Measurements from ENCODE around the gene MYO18A.

DNA sequence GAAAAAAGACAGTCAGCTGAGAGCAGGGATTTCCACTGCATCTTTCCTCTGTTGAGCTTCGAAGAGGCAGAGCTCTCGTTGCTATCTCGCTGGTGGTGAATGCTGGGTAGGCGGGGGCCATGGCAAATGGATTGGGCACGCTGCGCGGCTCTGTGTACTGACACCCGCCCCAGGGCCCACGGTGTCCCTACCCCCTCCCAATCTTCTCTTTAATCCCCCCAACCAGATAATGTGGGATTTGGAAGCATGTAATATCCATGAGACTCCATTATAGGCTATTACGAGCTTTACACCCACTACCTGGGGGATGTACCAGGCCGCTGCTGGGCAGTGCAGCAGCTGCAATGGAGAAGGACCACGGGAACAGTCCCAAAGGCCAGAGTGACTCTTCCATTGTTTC, 129.0 kb downstream of the MYO18A start:
- TF ChIP-seq FOXP2 (optimal IDR thresholded peaks at IDR 0.05; ENCODE audit: borderline replicate concordance, extremely low read depth, extremely low read length, insufficient read depth) (no peak), POLR2AphosphoS5 (IDR thresholded peaks at IDR 0.05; ENCODE audit: low read depth, low read length) (no peak), TAF1 (IDR thresholded peaks at IDR 0.05; ENCODE audit: borderline replicate concordance, insufficient read depth, low read length) (no peak), SIN3A (IDR thresholded peaks at IDR 0.05; ENCODE audit: borderline replicate concordance, insufficient read depth, low read length) (no peak)
- TF ChIP-seq, protein P1, sequence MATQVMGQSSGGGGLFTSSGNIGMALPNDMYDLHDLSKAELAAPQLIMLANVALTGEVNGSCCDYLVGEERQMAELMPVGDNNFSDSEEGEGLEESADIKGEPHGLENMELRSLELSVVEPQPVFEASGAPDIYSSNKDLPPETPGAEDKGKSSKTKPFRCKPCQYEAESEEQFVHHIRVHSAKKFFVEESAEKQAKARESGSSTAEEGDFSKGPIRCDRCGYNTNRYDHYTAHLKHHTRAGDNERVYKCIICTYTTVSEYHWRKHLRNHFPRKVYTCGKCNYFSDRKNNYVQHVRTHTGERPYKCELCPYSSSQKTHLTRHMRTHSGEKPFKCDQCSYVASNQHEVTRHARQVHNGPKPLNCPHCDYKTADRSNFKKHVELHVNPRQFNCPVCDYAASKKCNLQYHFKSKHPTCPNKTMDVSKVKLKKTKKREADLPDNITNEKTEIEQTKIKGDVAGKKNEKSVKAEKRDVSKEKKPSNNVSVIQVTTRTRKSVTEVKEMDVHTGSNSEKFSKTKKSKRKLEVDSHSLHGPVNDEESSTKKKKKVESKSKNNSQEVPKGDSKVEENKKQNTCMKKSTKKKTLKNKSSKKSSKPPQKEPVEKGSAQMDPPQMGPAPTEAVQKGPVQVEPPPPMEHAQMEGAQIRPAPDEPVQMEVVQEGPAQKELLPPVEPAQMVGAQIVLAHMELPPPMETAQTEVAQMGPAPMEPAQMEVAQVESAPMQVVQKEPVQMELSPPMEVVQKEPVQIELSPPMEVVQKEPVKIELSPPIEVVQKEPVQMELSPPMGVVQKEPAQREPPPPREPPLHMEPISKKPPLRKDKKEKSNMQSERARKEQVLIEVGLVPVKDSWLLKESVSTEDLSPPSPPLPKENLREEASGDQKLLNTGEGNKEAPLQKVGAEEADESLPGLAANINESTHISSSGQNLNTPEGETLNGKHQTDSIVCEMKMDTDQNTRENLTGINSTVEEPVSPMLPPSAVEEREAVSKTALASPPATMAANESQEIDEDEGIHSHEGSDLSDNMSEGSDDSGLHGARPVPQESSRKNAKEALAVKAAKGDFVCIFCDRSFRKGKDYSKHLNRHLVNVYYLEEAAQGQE (IDR thresholded peaks at IDR 0.05; ENCODE audit: insufficient read depth in 1 of 2, low read depth in 2 of 2, low read length in 2 of 2): no peak
